DMS153 (cell line): Measurements from ENCODE around the gene GPX2.
A peak's percentile ranks its signal among the peaks of the same experiment; 100 is the strongest.

Experiments
- DNase-seq: peaks from one replicate; lab custom pipeline; 2025; lab: John Stamatoyannopoulos, UW

Gene GPX2

DNA sequence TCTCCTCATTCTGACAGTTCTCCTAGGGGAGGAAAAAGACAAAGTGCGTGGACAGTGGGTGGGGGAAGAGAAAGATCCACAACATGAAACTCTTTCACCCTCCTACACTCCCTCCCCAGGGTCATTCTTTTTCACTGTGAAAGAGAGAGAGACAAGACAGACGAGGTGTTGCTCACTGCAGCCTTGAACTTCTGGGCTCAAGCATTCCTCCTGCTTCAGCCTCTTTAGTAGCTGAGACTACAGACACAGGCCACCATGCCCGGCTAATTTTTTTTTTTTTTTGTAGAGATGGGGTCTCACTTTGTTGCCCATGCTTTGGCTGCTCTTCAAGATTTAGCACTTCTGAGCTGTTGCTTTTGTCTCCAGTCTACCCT lies 2.7 kb downstream of the GPX2 start:
- no peak for DNase-seq

- peak; percentile 40 for DNase-seq
Observed at GRCh38 chr14:64938972-64939816, 3.4 kb downstream of the GPX2 start.

DNA sequence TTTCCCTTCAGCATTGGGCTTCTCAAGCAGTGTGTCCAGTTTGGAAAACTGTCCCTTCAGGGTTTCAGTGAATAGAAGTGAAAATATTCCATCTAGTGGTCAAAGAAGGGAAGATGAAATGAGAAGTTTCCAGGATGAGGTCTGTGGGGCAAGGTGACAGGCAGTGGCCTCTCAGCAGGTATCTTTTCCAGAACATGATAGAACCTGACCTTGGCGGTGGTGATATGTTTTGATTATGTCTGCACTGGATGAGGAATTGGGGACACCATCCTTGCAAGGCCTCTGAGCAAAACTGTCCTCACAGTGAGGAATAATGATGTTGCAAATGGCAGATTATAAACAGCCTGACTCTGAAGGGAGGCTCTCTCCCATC lies 4.7 kb downstream of the GPX2 start:
- no peak for DNase-seq

DNA sequence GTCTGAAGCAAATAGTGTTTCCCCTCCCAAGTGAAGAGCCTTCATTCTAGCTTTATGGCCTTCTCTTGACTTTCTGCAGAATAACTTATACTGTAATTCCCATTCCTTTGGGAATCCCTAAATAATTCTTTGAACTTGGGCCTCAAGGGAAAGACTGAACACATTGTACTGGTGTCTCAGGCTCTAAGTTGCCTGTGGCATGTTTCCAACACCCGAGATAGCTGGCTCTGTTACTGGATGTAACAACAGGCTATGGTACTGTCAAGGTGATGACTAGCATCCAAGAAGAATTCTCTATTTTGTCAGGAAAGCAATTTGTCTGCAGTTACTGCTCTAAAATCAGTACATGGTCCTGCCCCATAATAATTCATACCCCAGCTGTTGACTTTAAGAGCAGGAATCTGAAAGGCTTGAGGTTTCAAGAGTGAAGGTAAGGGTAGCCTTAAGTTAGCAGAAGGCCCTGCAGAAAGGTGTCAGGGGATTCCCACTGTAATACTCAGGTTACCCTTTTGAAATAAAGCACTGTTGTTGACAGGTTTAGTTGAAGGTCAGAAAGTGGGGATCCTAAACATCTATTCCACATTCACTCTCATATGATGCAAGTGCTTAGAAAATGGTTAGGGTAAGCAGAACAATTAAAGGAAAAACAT lies 5.2 kb downstream of the GPX2 start:
- DNase-seq, result no peak

DNA sequence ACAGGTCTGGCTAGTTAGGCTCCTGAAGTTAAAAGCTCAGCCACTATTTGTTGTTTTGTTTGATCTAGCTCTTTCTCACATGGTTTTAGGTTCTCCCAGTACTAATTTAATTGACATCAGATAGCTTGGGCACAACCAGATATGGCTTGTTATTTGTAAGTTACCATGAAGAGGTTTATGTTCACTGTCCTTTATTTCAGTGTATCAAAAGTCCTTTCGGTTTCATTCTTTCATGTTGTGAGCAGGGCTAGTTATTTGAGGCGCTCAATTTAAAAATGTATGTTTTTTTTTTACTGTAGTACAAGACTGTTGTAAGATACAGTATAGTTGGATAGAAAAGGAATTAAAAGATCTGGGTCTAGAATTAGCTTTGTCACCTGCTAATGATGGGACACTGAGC lies 7.0 kb downstream of the GPX2 start:
- no peak for DNase-seq

GRCh38 chr14:64934338-64934929 lies 8.1 kb downstream of the GPX2 start:
- DNase-seq, result no peak

DNA sequence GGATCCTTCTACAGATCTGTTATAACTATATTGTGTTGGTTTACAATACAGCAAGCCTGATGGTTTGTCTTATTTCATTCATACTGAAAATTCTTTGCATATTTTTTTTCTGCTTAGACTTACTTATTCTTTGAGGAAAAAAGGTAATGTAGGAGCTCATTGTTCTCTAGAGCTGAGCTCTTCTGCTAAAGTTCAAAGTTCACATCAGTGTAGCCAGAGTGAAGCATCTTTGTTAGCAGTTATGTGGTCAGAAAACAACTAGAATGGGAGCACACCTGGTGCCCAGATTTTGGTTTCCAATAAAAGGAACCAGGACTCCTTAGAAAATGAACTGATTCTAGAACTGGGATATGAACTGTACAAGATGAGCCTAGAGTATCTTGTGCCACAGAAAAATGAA lies 10.3 kb downstream of the GPX2 start:
- DNase-seq, result no peak

DNA sequence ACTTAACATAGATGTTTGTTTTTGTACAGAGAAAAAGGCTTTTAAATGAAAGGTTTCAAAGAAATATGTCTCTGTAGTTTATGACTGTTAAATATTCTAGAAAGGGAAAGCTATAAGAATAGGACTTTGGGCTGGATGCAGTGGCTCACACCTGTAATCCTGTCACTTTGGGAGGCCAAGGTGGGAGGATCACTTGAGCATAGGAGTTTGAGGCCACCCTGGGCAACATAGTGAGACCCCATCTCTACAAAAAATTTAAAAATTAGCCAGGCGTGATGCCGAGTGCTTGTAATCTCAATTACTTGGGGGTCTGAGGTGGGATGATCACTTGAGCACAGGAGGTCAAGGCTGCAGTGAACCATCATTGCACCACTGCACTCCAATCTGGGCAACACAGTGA lies 11.4 kb downstream of the GPX2 start:
- DNase-seq, result no peak

GRCh38 chr14:64930085-64930843 lies 12.3 kb downstream of the GPX2 start:
- DNase-seq, result no peak

DNA sequence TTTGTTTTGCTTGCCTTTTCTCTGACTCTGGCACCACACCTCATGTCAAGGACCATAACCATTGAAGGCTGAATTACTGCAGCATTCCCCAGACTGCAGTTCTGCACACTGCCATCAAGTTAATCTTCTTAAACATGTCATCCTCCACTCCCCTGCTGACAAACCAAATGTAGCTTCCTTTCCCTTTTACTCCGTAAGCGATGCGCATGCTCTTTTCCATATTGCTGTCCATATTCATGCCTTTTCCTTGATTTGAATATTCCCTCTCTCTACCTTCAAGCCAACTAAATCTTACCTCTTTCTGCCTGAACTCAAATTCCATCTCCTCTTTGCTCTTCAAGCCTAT lies 13.6 kb downstream of the GPX2 start:
- no peak for DNase-seq

GRCh38 chr14:64928239-64929013 lies 14.1 kb downstream of the GPX2 start:
- DNase-seq, result no peak

- no peak for DNase-seq
Observed at GRCh38 chr14:64927031-64927430, 15.5 kb downstream of the GPX2 start.

DNA sequence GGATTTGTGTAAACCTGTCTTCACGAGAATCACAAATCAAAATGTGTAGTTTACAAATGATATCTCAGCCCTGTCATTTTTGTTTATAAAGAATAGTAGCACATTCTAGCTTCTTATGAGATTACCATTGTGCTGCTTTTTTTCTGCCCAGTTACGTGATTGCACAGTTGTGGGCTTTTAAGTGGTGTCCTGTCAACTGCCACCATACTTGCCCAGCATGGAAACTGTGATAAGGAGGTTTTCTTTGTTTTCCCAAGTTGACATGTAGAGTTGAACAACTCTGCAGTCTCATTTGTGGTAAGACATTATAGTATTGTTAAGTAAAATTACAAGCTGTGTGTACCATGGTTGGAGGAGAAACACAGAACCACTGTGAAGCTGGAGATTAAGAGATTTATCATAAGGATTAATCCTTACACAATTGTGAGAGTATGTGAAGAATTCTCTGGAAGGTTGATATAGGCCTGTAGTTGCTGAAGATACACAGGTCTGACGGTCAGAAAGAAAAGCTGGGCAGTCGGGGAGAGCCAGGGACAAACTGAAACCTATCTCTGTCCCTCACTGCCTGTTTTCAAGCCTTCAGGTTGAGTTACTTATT lies 16.0 kb downstream of the GPX2 start:
- no peak for DNase-seq

- DNase-seq, result no peak
Observed at GRCh38 chr14:64923015-64923414, 19.5 kb downstream of the GPX2 start.

- no peak for DNase-seq
Observed at GRCh38 chr14:64920465-64920864, 22.1 kb downstream of the GPX2 start.

- no peak for DNase-seq
Observed at GRCh38 chr14:64919618-64920017, 22.9 kb downstream of the GPX2 start.

DNA sequence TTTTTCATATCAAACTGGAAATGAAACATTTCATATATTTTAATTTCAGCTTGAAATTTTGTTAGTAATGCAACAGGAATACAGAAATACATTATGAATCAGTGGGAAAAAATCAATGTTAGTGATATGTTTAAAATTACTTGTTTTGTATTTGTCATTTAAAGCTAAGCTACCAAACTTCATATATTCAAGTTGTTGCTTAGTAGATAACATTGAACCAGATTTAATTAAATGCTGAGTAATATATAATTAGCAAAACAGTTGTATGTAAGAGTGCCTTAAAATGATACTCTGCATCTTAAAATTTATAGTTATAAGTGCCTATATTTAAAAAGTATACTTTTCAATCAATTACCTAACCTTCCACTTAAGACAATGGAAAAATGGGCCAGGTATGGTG lies 23.3 kb downstream of the GPX2 start:
- no peak for DNase-seq

- DNase-seq, result no peak
Observed at GRCh38 chr14:64918216-64918615, 24.3 kb downstream of the GPX2 start.

DNA sequence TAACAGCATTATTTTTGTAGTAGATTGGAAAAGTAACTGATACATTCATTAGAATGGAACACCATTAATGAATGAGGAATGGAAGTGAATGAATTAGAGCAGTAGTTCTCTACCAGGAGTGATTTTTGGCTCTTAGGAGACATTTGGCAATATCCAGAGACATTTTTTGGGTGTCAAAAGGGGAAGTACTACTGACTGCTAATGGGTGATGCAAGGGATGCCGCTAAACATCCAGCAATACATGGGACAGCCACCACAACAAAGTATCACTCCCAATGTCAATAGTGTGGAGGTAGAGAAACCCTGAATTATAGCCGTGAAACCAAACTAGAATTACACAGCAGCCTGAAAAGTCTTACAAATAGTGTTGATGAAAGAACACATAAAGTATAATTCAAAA lies 26.7 kb downstream of the GPX2 start:
- no peak for DNase-seq

GRCh38 chr14:64915029-64915424 lies 27.5 kb downstream of the GPX2 start:
- DNase-seq, result no peak

DNA sequence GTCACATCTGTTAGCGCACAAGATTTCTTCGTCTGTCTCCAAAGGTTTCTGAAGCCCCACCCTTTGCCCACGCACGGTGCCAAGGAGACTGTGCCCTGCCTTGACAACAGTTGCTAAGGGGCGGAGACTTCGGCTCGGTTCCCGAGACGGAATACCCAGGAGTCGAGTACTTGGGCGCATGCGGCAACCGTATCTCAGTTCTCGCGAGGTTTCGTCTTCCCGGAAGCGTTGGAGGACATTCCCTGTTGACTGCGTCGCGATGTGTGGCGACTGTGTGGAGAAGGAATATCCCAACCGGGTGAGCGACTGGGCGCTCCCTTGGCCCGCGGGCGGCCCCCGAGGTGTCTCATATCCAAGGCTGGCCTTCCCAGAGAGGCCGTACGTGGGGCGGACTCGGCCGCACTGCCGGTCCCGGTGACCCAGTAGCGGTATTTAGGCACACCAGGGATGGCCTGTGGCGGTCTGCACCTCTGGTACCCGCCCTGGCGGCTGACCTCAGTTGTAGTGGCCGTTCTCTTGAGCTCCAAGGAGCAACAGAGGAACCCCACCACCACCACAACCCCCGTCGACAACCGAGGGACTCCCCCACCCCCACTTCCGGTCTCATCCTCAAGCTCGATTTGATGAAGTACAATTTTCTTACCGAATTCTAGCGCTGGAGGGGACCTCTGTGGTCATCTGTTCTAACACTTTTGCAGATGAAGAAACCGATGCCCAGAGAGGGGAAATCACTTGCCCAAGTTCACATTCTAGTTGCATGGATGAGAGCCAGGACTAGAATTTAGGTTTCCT lies 28.1 kb downstream of the GPX2 start, which contains the start of gene CHURC1:
CHURC1 (plus strand) TSS at position 219 of the 792 bp plus-strand sequence; CDS start at position 260, 41 bp downstream.
- DNase-seq, result peak; percentile 98
